AG09309 (cell line): ENCODE results near the gene PLA2G2C.

ENCODE experiments used
- DNase-seq: peaks from one replicate; pipeline ENCODE4 v3.0.0-alpha.2; 2010; ENCODE audit warnings: low read depth
- H3K4me3 ChIP-seq: 2 replicates; pipeline ENCODE4 v1.5.1; 2011; ENCODE audit warnings: mild to moderate bottlenecking, low read depth, low read length, moderate library complexity; ENCODE audit not compliant: control insufficient read depth
- TF ChIP-seq, protein P1 (sequence below): IDR thresholded peaks from 2 replicates; pipeline ENCODE4 v1.5.1; 2011; ENCODE audit warnings: mild to moderate bottlenecking, low read depth, low read length, inconsistent platforms; ENCODE audit not compliant: insufficient read depth, control insufficient read depth; ENCODE audit errors: missing control alignments

Gene PLA2G2C

DNA sequence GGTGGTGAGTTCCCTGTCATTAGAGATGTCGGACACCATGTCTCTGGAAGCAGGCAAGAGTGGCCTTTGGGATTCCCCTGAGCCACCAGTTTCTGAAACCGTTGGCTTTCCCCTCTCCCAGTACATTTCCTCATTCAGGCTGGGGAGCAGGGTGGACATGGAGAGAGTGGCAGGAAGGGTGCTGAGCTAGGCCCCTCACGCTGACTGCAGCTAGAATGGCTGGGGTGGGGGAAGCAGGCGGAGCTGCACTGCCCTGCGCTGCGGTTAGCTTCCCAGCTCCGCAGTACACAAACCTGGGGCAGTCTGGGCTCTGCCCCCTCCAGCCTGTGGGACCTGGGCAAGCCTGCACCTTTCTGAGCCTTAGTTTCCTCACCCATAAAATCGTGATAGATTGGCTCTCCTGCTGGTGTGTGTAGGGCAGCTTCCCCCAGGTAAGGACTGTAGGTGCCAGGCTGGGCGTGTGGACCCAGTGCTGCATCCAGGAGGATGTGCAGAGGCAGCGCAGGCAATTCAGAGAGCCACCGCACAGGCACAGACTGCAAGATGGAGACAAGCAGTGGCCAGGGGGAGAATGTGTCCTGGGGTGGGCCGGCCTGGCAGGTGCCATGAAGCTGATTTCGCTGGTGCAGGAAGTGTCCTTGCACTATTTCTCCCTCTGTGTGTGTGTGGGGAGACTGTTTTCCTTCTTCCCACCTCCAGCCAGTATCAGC is 44.2 kb downstream of the PLA2G2C start:
- H3K4me3 ChIP-seq, result no peak overlapping the region
- TF ChIP-seq, protein P1, sequence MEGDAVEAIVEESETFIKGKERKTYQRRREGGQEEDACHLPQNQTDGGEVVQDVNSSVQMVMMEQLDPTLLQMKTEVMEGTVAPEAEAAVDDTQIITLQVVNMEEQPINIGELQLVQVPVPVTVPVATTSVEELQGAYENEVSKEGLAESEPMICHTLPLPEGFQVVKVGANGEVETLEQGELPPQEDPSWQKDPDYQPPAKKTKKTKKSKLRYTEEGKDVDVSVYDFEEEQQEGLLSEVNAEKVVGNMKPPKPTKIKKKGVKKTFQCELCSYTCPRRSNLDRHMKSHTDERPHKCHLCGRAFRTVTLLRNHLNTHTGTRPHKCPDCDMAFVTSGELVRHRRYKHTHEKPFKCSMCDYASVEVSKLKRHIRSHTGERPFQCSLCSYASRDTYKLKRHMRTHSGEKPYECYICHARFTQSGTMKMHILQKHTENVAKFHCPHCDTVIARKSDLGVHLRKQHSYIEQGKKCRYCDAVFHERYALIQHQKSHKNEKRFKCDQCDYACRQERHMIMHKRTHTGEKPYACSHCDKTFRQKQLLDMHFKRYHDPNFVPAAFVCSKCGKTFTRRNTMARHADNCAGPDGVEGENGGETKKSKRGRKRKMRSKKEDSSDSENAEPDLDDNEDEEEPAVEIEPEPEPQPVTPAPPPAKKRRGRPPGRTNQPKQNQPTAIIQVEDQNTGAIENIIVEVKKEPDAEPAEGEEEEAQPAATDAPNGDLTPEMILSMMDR, result no peak
- DNase-seq, result no peak

DNA sequence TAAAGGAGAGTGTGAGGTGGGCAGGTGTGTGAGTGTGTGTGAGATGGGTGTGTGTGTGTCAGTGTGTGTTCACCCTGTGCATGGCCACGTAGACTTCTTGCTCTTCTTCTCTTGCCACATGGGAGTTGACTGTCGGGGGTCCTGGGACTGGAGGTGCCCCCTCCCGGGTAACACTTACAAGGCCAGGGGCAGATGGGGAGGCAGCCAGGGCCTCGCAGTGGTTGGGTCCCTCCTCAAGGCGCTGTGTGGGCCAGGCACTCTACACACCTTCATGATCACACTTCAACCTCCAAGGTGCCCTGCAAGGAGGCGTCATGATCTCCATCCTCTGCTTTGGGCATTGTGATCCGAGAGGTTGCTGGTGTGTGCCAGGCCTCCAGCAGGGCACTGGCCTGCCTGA is 44.9 kb downstream of the PLA2G2C start:
- no peak overlapping the region for H3K4me3 ChIP-seq
- no peak for DNase-seq
- TF ChIP-seq, protein P1, result no peak

DNA sequence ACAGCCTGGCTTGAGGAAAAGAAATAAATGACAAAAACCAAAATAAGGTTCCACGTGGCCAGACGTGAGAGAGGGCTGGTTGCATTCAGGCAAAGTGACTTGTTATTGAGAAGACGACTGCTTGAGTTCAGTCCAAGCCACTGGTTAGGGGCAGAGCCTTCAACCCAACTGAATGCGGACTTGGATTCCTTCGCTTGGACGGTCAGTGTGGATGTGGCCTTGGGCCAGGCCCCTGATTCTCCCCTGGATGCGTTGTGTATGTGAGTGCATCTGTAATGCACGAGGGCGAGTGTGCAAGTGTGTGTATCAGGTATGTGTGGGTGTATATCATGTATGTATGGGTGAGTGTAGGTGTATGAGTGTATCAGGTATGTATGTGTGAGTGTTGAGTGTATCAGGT is 45.3 kb downstream of the PLA2G2C start:
- TF ChIP-seq, protein P1, result no peak
- no peak for DNase-seq
- H3K4me3 ChIP-seq, result no peak overlapping the region

DNA sequence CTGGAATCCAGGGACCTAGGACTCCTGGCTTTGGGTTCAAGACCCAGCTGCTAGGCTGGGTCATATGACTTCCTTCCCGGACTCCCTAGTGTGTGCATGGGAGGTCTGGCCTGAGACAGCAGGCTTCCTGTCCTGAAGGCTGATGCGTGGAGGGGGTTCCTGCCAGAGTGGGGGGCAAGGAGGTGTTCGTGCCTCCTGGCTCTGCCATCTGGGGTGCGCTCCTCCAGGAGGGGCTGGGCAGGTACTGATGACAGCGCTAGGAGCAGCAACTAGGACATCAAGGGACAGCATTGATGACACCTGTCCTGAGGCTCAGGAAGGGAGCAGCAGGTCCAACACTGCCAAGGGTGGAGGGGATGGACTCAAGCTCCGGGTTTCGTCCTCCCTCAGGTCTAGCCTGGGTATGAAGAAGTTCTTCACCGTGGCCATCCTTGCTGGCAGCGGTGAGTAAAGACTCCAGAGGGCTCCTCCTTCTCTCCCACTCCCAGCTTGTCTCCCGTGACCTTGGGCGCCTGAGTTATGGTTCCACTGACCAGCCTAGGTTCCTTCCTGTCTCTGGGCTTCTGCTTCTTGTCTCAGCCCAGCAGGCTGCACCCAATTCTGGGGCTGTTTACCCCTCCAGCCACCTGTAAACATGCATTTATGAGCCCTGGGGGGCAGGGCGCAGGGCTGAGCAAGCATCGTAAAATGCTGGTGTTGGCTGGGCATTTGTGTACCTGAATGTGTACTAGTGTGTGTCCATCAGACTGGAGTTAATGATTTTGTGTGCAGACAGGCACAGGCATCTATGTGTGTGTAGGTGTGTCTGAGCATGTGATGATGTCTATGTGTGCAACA is 46.3 kb downstream of the PLA2G2C start:
- DNase-seq, result no peak
- TF ChIP-seq, protein P1, result no peak
- no peak overlapping the region for H3K4me3 ChIP-seq

DNA sequence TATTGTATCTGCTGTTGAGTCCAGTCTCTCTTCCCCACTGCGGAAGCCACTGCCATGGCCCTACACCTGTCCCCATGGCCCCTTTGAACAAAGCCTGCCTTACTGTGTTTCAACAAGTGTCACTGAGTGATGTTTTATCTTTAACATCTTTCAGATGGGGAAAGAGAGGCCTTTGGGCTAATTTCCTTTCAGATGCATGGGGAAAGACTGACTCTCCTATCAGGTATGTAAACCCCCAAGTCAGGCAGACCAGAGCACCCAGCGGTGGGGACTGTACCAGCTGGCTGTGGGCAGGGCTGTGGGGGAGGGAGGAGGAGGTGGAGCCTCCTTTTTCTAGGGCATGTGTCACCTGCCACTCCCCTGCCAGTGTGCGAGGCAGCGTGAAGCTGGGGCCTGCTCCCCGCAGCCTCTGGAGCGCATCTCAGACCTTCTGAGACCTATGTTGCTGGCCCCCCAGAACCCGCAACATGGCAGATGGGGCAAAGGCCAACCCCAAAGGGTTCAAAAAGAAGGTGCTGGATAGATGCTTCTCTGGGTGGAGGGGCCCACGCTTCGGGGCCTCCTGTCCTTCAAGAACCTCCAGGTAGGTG is 47.3 kb downstream of the PLA2G2C start, which contains the start of gene PLA2G2F:
Gene PLA2G2F, plus strand, starts transcription at position 363 of the 590 bp plus-strand sequence. Its CDS starts 105 bp downstream, at position 468.
- TF ChIP-seq, protein P1, result no peak
- DNase-seq, result no peak
- no peak within 1 kb of the TSS for H3K4me3 ChIP-seq

DNA sequence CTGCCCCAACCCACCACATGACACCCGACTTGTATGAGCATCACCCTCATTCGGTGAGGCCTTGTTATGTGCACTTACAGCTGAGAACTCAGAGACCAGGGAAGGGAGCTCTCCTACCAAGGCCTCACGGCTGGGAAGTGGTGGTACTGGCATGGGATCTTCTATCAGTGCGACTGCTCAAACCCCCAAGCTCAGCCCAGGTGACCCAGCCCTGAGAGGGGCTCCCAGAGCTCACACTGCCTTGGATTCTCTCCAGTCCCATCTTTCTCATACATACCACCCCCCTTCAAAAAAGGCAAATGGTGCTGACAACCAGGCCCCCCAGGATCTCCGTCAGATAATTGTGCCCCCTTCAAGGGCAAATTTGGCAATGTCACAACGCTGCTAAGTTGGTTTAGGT is 48.0 kb downstream of the PLA2G2C start:
- H3K4me3 ChIP-seq, result no peak overlapping the region

More for the DNA sequence above, 48.0 kb downstream of the PLA2G2C start:
- TF ChIP-seq, protein P1, result no peak
- no peak for DNase-seq
